ENCODE data around the gene KCNQ5.

DNA sequence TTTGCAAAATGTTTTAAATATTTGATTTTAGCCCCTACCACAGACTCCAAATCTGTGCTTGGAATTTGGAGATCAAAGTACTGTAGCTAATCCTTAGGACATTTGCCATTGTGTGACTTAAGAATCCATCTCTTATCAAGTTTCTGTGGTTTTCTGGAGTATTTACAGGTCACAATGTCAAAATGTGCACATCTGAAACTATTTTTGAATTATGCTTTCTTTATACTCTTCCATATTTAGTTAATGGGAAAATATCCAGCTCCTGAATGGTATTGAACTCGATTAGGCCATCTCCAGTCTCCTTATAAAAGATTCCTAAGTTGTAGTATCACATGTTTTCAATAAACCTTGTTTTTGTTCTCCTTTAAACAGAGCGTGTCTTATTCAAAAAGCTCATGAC is 441.0 kb downstream of the KCNQ5 start:
- TF ChIP-seq, protein P1, sequence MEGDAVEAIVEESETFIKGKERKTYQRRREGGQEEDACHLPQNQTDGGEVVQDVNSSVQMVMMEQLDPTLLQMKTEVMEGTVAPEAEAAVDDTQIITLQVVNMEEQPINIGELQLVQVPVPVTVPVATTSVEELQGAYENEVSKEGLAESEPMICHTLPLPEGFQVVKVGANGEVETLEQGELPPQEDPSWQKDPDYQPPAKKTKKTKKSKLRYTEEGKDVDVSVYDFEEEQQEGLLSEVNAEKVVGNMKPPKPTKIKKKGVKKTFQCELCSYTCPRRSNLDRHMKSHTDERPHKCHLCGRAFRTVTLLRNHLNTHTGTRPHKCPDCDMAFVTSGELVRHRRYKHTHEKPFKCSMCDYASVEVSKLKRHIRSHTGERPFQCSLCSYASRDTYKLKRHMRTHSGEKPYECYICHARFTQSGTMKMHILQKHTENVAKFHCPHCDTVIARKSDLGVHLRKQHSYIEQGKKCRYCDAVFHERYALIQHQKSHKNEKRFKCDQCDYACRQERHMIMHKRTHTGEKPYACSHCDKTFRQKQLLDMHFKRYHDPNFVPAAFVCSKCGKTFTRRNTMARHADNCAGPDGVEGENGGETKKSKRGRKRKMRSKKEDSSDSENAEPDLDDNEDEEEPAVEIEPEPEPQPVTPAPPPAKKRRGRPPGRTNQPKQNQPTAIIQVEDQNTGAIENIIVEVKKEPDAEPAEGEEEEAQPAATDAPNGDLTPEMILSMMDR (IDR thresholded peaks at IDR 0.05), result no peak
- TF ChIP-seq POLR2A (IDR thresholded peaks at IDR 0.05) (no peak), POLR2AphosphoS5 (IDR thresholded peaks at IDR 0.05) (no peak), EP300 (IDR thresholded peaks at IDR 0.05) (no peak)
